ENCODE results near the gene AGXT.

AGXT gene

GRCh38 chr2:240916571-240917008 lies 48.0 kb downstream of the AGXT start:
- no peak for DNase-seq

- DNase-seq: no peak
Observed at GRCh38 chr2:240917009-240917683, 48.5 kb downstream of the AGXT start.

- DNase-seq: no peak
Observed at GRCh38 chr2:240917684-240918257, 49.1 kb downstream of the AGXT start.

- no peak for DNase-seq
Observed at GRCh38 chr2:240918258-240919091, 49.9 kb downstream of the AGXT start.

- DNase-seq: no peak
Observed at GRCh38 chr2:240919161-240919781, 50.6 kb downstream of the AGXT start.

- DNase-seq: no peak
Observed at GRCh38 chr2:240919786-240920782, 51.5 kb downstream of the AGXT start.

- no peak for DNase-seq
Observed at GRCh38 chr2:240920783-240921231, 52.2 kb downstream of the AGXT start.

GRCh38 chr2:240921311-240921994 lies 52.8 kb downstream of the AGXT start:
- no peak for DNase-seq

- DNase-seq: no peak
Observed at GRCh38 chr2:240921995-240922244, 53.3 kb downstream of the AGXT start.

GRCh38 chr2:240922245-240922981 lies 53.8 kb downstream of the AGXT start:
- DNase-seq: no peak

GRCh38 chr2:240922982-240923537 lies 54.4 kb downstream of the AGXT start:
- no peak for DNase-seq

- no peak for DNase-seq
Observed at GRCh38 chr2:240925191-240925567, 56.6 kb downstream of the AGXT start.

- no peak for DNase-seq
Observed at GRCh38 chr2:240925568-240926515, 57.2 kb downstream of the AGXT start.

GRCh38 chr2:240926516-240927389 lies 58.1 kb downstream of the AGXT start:
- no peak for DNase-seq

- no peak for DNase-seq
Observed at GRCh38 chr2:240927390-240927781, 58.8 kb downstream of the AGXT start.

- DNase-seq: no peak
Observed at GRCh38 chr2:240928476-240929363, 60.1 kb downstream of the AGXT start.

- DNase-seq: no peak
Observed at GRCh38 chr2:240929364-240930095, 60.9 kb downstream of the AGXT start.

All from cerebellar nuclear complex (tissue), 1 donor.